Karpas-422 (cell line): ENCODE data around the gene ZNF581. TPM values are rescaled to one million over a fixed set of nuclear protein-coding genes. Genes with fewer than 3 reads are reported as not detected.
A peak's percentile ranks its signal among the peaks of the same experiment; 100 is the strongest.

ENCODE experiments used
- DNase-seq: peaks from one replicate; pipeline ENCODE4 v3.0.0-alpha.2; 2015
- H2AFZ ChIP-seq: fragments of 200-600 bp; sonication (generic); 2 replicates; pipeline ENCODE4 v1.6.1; 2014; ENCODE audit warnings: antibody characterized with exemption, low read length, mixed read lengths
- H3K27ac ChIP-seq: fragments of 200-600 bp; sonication (generic); 2 replicates; pipeline ENCODE4 v1.5.1; 2014; ENCODE audit warnings: mild to moderate bottlenecking, low read length, moderate library complexity
- H3K27me3 ChIP-seq: fragments of 200-600 bp; sonication (generic); 2 replicates; pipeline ENCODE4 v1.6.1; 2014; ENCODE audit warnings: low read length, mixed read lengths
- H3K36me3 ChIP-seq: fragments of 200-600 bp; sonication (generic); 2 replicates; pipeline ENCODE4 v1.6.1; 2014; ENCODE audit warnings: low read length, mixed read lengths; ENCODE audit not compliant: insufficient read depth
- H3K4me1 ChIP-seq: fragments of 200-600 bp; sonication (generic); 2 replicates; pipeline ENCODE4 v1.6.1; 2014; ENCODE audit warnings: mild to moderate bottlenecking, low read length, mixed read lengths
- H3K4me2 ChIP-seq: fragments of 200-600 bp; sonication (generic); 2 replicates; pipeline ENCODE4 v1.6.1; 2014; ENCODE audit warnings: low read length, low read depth, mild to moderate bottlenecking; ENCODE audit not compliant: poor library complexity, severe bottlenecking
- H3K4me3 ChIP-seq: fragments of 200-600 bp; sonication (generic); 2 replicates; pipeline ENCODE4 v1.5.1; 2014; ENCODE audit warnings: mild to moderate bottlenecking, antibody characterized with exemption, low read length, mixed read lengths
- H3K79me2 ChIP-seq: fragments of 200-600 bp; sonication (generic); 2 replicates; pipeline ENCODE4 v1.6.1; 2014; ENCODE audit warnings: mild to moderate bottlenecking, low read length, mixed read lengths
- H3K9ac ChIP-seq: fragments of 200-600 bp; sonication (generic); 2 replicates; pipeline ENCODE4 v1.6.0; 2014; ENCODE audit warnings: low read length
- H3K9me2 ChIP-seq: fragments of 200-600 bp; sonication (generic), shearing (Covaris generic); replicated peaks from 2 replicates; pipeline ENCODE4 v1.6.0; 2014; ENCODE audit warnings: mild to moderate bottlenecking, low read length, moderate library complexity; ENCODE audit not compliant: insufficient read depth
- H3K9me3 ChIP-seq: fragments of 300-700, 200-600 bp; sonication (generic); 2 replicates; pipeline ENCODE4 v1.6.1; 2014; ENCODE audit warnings: low read length, mixed read lengths
- H4K20me1 ChIP-seq: fragments of 200-600 bp; sonication (generic); 2 replicates; pipeline ENCODE4 v1.6.1; 2014; ENCODE audit warnings: mild to moderate bottlenecking, antibody characterized with exemption, low read length, low read depth; ENCODE audit not compliant: insufficient read depth
- total RNA-seq: library from RNA; depleted of rRNA; stranded (reverse); fragments of >200 nt; shearing (Covaris generic); gene quantifications from 2 replicates; pipeline ENCODE4 v1.2.3, GENCODE V29; 2014; ENCODE audit warnings: low replicate concordance

ZNF581 gene
- total RNA-seq, 1 experiment from 2014 or later: 119 TPM

DNA sequence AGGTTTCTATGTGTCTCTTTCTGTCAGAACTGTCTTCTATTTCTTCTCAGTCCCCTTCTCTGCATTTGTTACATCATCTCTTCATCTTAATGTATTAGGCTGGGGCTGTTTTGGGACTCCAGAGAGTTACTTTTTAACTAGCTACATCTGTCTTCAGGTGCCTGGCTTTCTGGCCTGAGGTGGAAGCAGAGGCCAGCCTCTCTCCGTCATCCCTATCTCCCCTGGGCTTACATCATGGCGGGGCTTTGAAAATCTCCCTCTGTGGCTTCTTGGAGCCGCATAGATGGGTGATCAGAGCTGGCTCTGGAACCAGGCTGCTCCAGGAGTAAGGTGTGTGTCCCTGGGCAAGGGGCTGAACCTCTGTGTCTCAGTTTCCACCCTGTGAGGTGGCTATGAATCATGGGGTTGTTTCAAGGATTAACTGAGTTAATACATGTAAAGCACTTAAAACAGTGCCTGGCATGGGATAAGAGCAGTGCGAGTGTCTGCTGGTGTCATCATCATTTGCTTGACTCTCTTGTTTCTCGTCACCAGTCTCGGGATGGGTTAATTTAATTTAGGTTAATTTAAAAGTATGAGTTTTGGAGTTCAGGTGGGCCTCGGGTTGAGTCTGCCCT lies 33.5 kb downstream of the ZNF581 start:
- peak overlapping the region; percentile 93 for H3K9ac ChIP-seq
- H3K9me3 ChIP-seq: no peaks in the 10 kb centered on the region
- peaks cover 57% of the 10 kb centered on the region for H4K20me1 ChIP-seq
- H3K36me3 ChIP-seq: peaks cover 24% of the 10 kb centered on the region; the same call in 1 of the 2 replicates
- peaks cover 85% of the 10 kb centered on the region for H3K79me2 ChIP-seq
- peak overlapping the region; percentile 94 for H3K27ac ChIP-seq
- H3K9me2 ChIP-seq: no peaks in the 10 kb centered on the region
- no peaks in the 10 kb centered on the region for H3K27me3 ChIP-seq
- H3K4me1 ChIP-seq: peaks cover 57% of the 10 kb centered on the region
- H3K4me3 ChIP-seq: peak overlapping the region; percentile 82
- H3K4me2 ChIP-seq: peak overlapping the region; percentile 92
- no peak overlapping the region for H2AFZ ChIP-seq
- peak; percentile 65 for DNase-seq

DNA sequence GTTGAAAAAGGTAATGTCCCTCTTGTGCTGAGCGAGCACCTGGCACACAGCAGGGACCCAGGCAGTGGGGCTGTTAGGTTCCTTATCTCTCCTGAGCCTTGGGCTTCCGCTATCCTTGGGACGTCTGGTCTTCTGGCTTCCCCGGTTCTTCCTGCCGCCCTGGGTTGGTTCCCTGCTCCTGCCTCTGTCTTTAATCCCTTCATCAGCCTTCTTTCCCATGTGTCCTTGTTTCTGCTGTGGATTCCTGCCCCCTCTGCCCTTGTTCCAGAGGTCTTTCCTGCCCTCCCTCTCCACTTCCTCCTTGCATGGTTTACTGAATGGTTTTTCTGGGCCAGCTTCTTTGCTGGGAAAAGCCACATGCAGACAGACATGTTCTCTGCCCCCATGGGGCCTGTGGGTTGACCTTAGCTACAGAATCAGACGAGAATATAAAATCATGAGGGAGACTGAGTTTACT lies 34.2 kb downstream of the ZNF581 start:
- peaks cover 51% of the 10 kb centered on the region for H3K4me1 ChIP-seq
- DNase-seq: no peak

DNA sequence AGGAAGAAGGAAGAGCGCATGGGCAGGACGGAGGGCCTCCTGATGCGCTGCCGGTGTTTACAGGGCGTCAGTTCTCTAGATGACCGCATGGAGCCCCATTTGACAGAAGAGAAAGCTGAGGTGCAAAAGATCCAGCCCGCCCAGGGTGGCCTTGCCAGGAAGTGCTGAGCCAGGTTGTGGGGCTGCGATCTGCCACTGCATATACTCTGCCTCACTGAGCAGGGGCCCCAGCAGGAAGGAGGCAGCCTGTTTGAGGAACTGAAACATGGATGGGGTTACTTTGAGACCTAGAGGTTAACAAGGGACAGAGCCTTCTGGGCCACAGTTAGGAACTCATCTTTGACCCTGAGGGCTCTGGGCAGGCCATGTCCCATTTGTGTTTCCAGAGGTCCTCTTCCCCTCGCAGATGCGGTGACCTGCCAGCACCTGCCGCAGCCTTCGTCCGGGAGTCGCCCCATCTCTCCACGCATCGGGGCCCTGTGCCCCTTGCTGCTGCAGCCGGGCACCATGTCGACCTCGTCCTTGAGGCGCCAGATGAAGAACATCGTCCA lies 34.7 kb downstream of the ZNF581 start:
- peak; percentile 97 for DNase-seq
- Histone ChIP-seq H3K27ac (peak overlapping the region; percentile 94), H3K9me3 (no peaks in the 10 kb centered on the region), H3K9me2 (no peaks in the 10 kb centered on the region), H3K27me3 (no peaks in the 10 kb centered on the region), H3K36me3 (peaks cover 21% of the 10 kb centered on the region; the same call in 1 of the 2 replicates), H3K9ac (peak overlapping the region; percentile 93), H3K4me1 (peaks cover 45% of the 10 kb centered on the region), H3K79me2 (peaks cover 80% of the 10 kb centered on the region), H3K4me3 (peak overlapping the region; percentile 82), H2AFZ (no peak overlapping the region), H4K20me1 (peaks cover 46% of the 10 kb centered on the region), H3K4me2 (peak overlapping the region; percentile 92)

More for the DNA sequence above, 34.2 kb downstream of the ZNF581 start:
- no peaks in the 10 kb centered on the region for H3K9me3 ChIP-seq
- no peaks in the 10 kb centered on the region for H3K9me2 ChIP-seq
- no peaks in the 10 kb centered on the region for H3K27me3 ChIP-seq
- peak overlapping the region; percentile 94 for H3K27ac ChIP-seq
- H3K4me3 ChIP-seq: peak overlapping the region; percentile 82
- H3K36me3 ChIP-seq: peaks cover 21% of the 10 kb centered on the region; the same call in 1 of the 2 replicates
- peak overlapping the region; percentile 92 for H3K4me2 ChIP-seq
- no peak overlapping the region for H2AFZ ChIP-seq
- H3K79me2 ChIP-seq: peaks cover 84% of the 10 kb centered on the region
- H3K9ac ChIP-seq: peak overlapping the region; percentile 93
- peaks cover 51% of the 10 kb centered on the region for H4K20me1 ChIP-seq

DNA sequence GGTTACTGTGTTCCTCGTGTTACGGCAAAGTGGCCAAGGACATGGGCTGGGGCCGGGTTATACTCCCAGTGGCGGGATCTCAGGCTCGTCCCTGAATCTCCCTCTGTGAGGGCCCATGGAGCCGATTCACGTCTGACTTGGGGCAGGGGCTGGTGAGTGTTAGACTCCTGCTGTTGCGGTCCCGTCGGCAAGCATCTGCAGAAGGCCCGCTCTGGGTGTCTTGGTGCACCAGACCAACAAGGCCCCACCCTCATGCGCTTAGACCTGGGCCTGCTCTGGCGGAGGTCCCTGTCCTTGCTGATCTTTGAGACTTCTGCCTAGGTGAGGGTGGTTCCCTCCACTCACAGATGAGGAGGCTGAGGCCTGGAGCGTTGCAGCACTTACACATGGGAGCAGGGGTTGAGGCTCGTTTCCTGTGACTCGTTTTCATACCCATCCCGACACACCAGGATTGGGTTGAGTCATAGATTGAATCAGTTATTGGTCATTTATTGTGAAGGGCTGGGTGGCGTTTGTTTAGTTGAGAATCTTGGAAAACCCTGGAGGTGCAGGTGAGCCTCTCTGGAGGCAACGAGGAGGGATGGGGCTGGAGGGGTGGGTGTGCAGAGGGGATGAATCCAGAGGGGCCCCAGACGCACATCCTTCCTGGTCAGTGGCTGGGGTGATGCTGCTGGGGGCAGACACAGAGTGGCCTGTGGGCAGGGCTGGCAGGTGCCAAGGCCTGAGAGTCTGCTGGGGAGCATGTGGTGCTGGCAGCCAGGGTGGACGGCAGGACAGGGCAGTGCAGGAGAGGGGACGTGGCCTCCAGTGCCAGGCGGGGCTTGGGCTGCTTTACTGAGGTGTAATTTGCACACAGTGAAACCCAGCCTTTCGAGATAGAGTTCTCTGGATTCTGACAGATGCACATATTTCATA lies 36.2 kb downstream of the ZNF581 start:
- no peaks in the 10 kb centered on the region for H3K9me3 ChIP-seq
- H3K79me2 ChIP-seq: peaks cover 88% of the 10 kb centered on the region
- no peaks in the 10 kb centered on the region for H3K27me3 ChIP-seq
- peaks cover 32% of the 10 kb centered on the region; the same call in 1 of the 2 replicates for H3K36me3 ChIP-seq
- H2AFZ ChIP-seq: no peak overlapping the region
- H3K9ac ChIP-seq: no peak overlapping the region
- no peak overlapping the region for H3K4me3 ChIP-seq
- no peak for DNase-seq
- no peaks in the 10 kb centered on the region for H3K9me2 ChIP-seq
- H3K4me2 ChIP-seq: no peak overlapping the region
- peaks cover 34% of the 10 kb centered on the region for H3K4me1 ChIP-seq
- H4K20me1 ChIP-seq: peaks cover 49% of the 10 kb centered on the region
- H3K27ac ChIP-seq: no peak overlapping the region

DNA sequence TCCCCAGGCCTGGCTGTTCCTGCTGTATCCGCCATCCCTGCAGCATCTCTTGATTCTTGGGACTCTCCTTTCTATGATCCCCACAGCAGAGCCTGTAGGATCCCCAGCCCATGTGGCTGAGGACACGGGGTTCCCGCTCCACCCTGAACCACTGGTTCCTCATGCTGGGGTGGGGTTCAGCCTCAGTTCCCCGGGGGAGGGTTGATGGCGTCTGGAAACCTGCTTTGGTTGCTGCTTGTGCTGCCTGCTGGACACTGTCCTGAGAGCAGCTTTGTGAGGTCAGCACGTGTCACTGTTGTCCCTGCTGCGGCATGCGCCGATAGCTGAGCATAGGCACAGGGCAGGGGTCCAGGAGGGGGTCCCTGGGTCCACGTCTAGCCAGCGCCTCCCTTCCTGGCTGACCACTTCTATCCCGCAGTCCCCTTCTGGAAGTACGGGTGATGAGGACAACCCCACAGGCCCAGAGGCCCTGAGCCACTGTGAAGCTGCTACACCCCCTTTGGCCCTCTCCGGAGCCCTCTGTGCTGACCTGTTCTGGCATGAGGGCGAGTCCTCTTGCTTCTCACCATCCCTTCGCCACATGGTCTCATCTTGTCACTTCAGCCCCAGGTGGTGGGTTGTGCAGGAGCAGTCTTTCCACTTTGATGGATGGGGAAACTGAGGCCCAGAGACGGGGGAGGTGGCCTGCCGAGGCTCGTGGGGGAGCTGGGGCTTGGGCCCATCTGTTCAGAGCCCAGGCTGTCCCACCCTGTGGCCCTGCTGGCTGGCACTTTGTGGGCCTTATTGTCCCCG lies 37.1 kb downstream of the ZNF581 start:
- peaks cover 34% of the 10 kb centered on the region for H3K4me1 ChIP-seq
- no peak for DNase-seq
- no peak overlapping the region for H3K4me3 ChIP-seq
- peaks cover 94% of the 10 kb centered on the region for H3K79me2 ChIP-seq
- peaks cover 55% of the 10 kb centered on the region for H4K20me1 ChIP-seq
- no peaks in the 10 kb centered on the region for H3K9me2 ChIP-seq
- H2AFZ ChIP-seq: no peak overlapping the region
- H3K4me2 ChIP-seq: no peak overlapping the region
- H3K27me3 ChIP-seq: no peaks in the 10 kb centered on the region
- no peak overlapping the region for H3K9ac ChIP-seq
- no peak overlapping the region for H3K27ac ChIP-seq
- peaks cover 36% of the 10 kb centered on the region; the same call in 1 of the 2 replicates for H3K36me3 ChIP-seq
- H3K9me3 ChIP-seq: no peaks in the 10 kb centered on the region

DNA sequence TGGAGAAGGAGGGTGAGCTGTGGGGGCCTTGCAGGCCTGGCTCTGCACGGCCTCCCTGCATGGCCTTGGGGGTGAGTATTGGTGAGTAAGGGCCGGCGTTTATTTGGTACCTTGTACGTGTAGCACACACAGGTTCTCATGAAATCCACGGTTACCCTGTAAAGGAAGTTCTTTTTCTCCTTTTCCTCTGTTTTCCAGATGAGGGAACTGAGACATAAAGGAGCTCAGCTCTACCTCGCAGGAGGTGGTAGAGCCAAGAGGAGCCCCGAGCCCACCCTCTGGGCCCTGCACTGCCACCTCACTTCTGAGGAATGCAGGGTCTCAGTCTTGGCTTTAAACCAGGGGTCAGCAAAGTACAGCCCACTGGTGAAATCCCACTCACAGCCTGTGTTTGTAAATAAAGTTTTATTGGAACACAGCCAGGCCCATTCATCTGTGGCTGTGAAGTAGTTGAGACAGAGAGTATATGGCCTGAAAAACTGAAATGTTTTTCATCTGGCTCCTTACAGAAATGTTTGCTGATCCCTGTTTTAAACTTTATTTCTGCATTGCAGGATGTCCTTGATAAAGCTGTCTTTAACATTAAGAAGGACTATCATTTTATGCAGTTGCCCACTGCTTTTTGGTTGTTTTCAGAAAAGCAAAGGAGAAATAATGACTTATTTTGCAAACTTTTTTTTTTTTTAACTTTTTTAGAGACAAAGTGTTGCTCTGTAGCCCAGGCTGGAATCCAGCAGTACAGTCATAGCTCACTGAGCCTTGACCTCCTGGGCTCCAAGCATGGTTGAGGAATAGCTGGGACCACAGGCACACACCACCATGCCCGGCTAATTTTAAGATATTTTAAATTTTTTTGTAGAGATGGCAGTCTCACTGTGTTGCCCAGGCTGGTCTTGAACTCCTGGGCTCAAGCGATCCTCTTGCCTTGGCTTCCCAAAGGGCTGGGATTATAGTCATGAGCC lies 38.0 kb downstream of the ZNF581 start:
- Histone ChIP-seq H2AFZ (no peak overlapping the region), H3K4me3 (no peak overlapping the region), H3K4me1 (peaks cover 28% of the 10 kb centered on the region), H3K9me2 (no peaks in the 10 kb centered on the region), H3K9ac (no peak overlapping the region), H3K4me2 (no peak overlapping the region), H3K27me3 (no peaks in the 10 kb centered on the region), H4K20me1 (peaks cover 52% of the 10 kb centered on the region), H3K79me2 (peaks cover 94% of the 10 kb centered on the region), H3K27ac (no peak overlapping the region), H3K36me3 (peaks cover 36% of the 10 kb centered on the region; the same call in 1 of the 2 replicates), H3K9me3 (no peaks in the 10 kb centered on the region)
- no peak for DNase-seq
